DMS114 treated with DMSO at 0.1 percent for 48 hours (cell line): ENCODE results near the gene CST1.
"Not testable (repeated sequence)": the region's sequence is repeated elsewhere in the genome, so short reads cannot be mapped to it uniquely, and the experiment has no call there.

Experiments
- DNase-seq: peaks from one replicate; lab custom pipeline; 2025; ENCODE audit not compliant: unreplicated experiment; lab: John Stamatoyannopoulos, UW

Gene CST1

GRCh38 chr20:23755131-23755611 lies 4.4 kb upstream of the CST1 start:
- not testable (repeated sequence) for DNase-seq

GRCh38 chr20:23754731-23755130 lies 4.0 kb upstream of the CST1 start:
- no peak for DNase-seq

- no peak for DNase-seq
These were observed 2.9 kb upstream of the CST1 start for GRCh38 chr20:23753589-23753988.

- DNase-seq, result no peak
These were observed 2.4 kb upstream of the CST1 start for GRCh38 chr20:23753194-23753548.

- no peak for DNase-seq
These were observed 1.9 kb upstream of the CST1 start for GRCh38 chr20:23752481-23753193.

- DNase-seq, result no peak
These were observed 1.3 kb upstream of the CST1 start for GRCh38 chr20:23752019-23752418.

- DNase-seq, result no peak
These were observed 989 bp downstream of the CST1 start for GRCh38 chr20:23749746-23750145.

- DNase-seq, result not testable (repeated sequence)
These were observed 1.8 kb downstream of the CST1 start for GRCh38 chr20:23748975-23749374.

GRCh38 chr20:23747551-23747950 lies 3.2 kb downstream of the CST1 start:
- not testable (repeated sequence) for DNase-seq

- DNase-seq, result not testable (repeated sequence)
These were observed 3.6 kb downstream of the CST1 start for GRCh38 chr20:23747092-23747491.

GRCh38 chr20:23746321-23746720 lies 4.4 kb downstream of the CST1 start:
- no peak for DNase-seq

- no peak for DNase-seq
These were observed 5.5 kb downstream of the CST1 start for GRCh38 chr20:23745247-23745646.

GRCh38 chr20:23744817-23745216 lies 5.9 kb downstream of the CST1 start:
- no peak for DNase-seq

- DNase-seq, result not testable (repeated sequence)
These were observed 15.3 kb downstream of the CST1 start for GRCh38 chr20:23735391-23735790.

GRCh38 chr20:23734949-23735348 lies 15.8 kb downstream of the CST1 start:
- not testable (repeated sequence) for DNase-seq

GRCh38 chr20:23734440-23734839 lies 16.3 kb downstream of the CST1 start:
- not testable (repeated sequence) for DNase-seq

GRCh38 chr20:23727016-23727415 lies 23.7 kb downstream of the CST1 start:
- DNase-seq, result no peak

GRCh38 chr20:23725102-23725501 lies 25.6 kb downstream of the CST1 start:
- no peak for DNase-seq

- DNase-seq, result peak; percentile 0
These were observed 27.0 kb downstream of the CST1 start for GRCh38 chr20:23723659-23724307.

- DNase-seq, result not testable (repeated sequence)
These were observed 27.9 kb downstream of the CST1 start for GRCh38 chr20:23722851-23723250.

- DNase-seq, result no peak
These were observed 28.8 kb downstream of the CST1 start for GRCh38 chr20:23721962-23722361.

- DNase-seq, result not testable (repeated sequence)
These were observed 31.4 kb downstream of the CST1 start for GRCh38 chr20:23719351-23719750.
